Esophagus (tissue), 2 donors: ENCODE results near the gene TMEM209. TPM values are rescaled to one million over a fixed set of nuclear protein-coding genes. Genes with fewer than 3 reads are reported as not detected.
"Not testable (repeated sequence)": the region's sequence is repeated elsewhere in the genome, so short reads cannot be mapped to it uniquely, and the experiment has no call there.

ENCODE experiments used
- H3K27ac ChIP-seq, 2 donors: one replicate each; pipeline ENCODE4 v1.5.1; 2013; ENCODE audit warnings: low read depth in 2 of 2, mild to moderate bottlenecking in 2 of 2, inconsistent platforms in 1 of 2, low read length in 1 of 2, moderate library complexity in 1 of 2
- H3K27me3 ChIP-seq, 2 donors: one replicate each; pipeline ENCODE4 v1.6.1; 2013; ENCODE audit warnings: low read length in 2 of 2, control low read depth in 1 of 2, mild to moderate bottlenecking in 1 of 2; ENCODE audit not compliant: insufficient read depth in 2 of 2, control insufficient read depth in 1 of 2
- H3K36me3 ChIP-seq, 2 donors: one replicate each; pipeline ENCODE4 v1.6.1; 2013; ENCODE audit warnings: low read length in 1 of 2; ENCODE audit not compliant: control insufficient read depth in 2 of 2, insufficient read depth in 2 of 2
- H3K4me1 ChIP-seq, 2 donors: one replicate each; pipeline ENCODE4 v1.6.1; 2013; ENCODE audit warnings: low read length in 1 of 2; ENCODE audit not compliant: control insufficient read depth in 2 of 2, insufficient read depth in 2 of 2
- H3K4me3 ChIP-seq, 2 donors: one replicate each; pipeline ENCODE4 v1.5.1; 2013; ENCODE audit warnings: low read length in 2 of 2, mild to moderate bottlenecking in 2 of 2, low read depth in 1 of 2, moderate library complexity in 1 of 2
- H3K9me3 ChIP-seq, 2 donors: one replicate each; pipeline ENCODE4 v1.6.1; 2013; ENCODE audit warnings: mild to moderate bottlenecking in 2 of 2, low read depth in 1 of 2, low read length in 1 of 2, moderate library complexity in 1 of 2; ENCODE audit not compliant: control insufficient read depth in 2 of 2, insufficient read depth in 1 of 2
- WGBS, 2 donors: extraction: QIAGEN DNeasy Blood & Tissue Kit; methylation state at CpG; one replicate each; pipeline ENCODE4 v1.1.7; 2013; 5-methylcytosine and 5-hydroxymethylcytosine counted together
- polyA plus RNA-seq, 2 donors: library from polyadenylated mRNA; stranded (reverse); fragments of 200-250 nt; gene quantifications; one replicate each; pipeline ENCODE4 v1.2.3, GENCODE V29; 2013
- donor health status: healthy with polysubstance abuse.
- donor health status: Bipolar disorder and iron deficiency.

The TMEM209 gene
- polyA plus RNA-seq, 2 donors = 4.0 to 4.2 TPM

DNA sequence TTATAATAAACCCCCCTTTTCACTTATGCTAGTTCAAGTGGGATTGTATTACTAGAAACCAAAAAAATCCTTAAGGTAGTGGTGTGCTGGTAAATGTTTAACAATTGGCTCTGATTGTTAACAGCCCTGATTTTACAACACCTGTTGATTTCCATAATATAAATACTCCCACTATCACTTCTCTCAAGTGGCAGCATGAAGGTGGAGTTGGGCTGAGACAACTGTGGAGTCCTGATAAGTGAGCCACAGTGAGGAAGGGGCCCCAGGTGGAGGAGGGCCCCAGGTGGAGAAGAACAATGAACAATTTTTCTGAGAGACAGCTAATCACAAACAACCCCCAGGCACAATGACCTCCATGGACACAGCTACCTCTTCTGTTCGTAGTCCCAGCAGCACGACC, 28.9 kb upstream of the TMEM209 start:
- Histone ChIP-seq H3K9me3 (no peaks in the 10 kb centered on the region), H3K27me3 (no peaks in the 10 kb centered on the region), H3K4me1 (no peaks in the 10 kb centered on the region), H3K4me3 (no peak overlapping the region), H3K36me3 (no peaks in the 10 kb centered on the region), H3K27ac (no peak overlapping the region)
- 81 to 83% methylated on average over 2 of the region's 2 CpGs for WGBS, 2 donors

- Histone ChIP-seq H3K4me1 (no peaks in the 10 kb centered on the region), H3K4me3 (no peak overlapping the region), H3K27ac (no peak overlapping the region), H3K36me3 (no peaks in the 10 kb centered on the region), H3K9me3 (no peaks in the 10 kb centered on the region), H3K27me3 (no peaks in the 10 kb centered on the region)
- WGBS, 2 donors = 85 to 86% methylated on average over 2 of the region's 2 CpGs
Observed at GRCh38 chr7:130232209-130232608, 27.0 kb upstream of the TMEM209 start.

- no peaks in the 10 kb centered on the region for H3K9me3 ChIP-seq
- H3K4me1 ChIP-seq = no peaks in the 10 kb centered on the region
- no peak overlapping the region for H3K4me3 ChIP-seq
- no peak overlapping the region for H3K27ac ChIP-seq
- no peaks in the 10 kb centered on the region for H3K36me3 ChIP-seq
- 74 to 77% methylated on average over 6 of the region's 6 CpGs for WGBS, 2 donors
- no peaks in the 10 kb centered on the region for H3K27me3 ChIP-seq
Observed at GRCh38 chr7:130231792-130232191, 26.6 kb upstream of the TMEM209 start.

DNA sequence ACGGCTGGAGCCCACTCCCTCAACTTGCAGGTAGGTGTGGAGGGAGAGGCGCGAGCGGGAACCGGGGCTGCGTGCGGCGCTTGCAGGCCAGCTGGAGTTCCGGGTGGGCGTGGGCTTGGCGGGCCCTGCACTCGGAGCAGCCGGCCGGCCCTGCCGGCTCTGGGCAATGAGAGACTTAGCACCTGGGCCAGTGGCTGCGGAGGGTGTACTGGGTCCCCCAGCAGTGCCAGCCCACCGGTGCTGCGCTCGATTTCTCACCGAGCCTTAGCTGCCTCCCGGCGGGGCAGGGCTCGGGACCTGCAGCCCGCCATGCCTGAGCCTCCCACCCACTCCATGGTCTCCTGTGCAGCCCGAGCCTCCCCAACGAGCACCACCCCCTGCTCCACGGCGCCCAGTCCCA, 24.8 kb upstream of the TMEM209 start:
- not testable (repeated sequence) for H3K4me3 ChIP-seq, H3K36me3 ChIP-seq, H3K4me1 ChIP-seq, H3K27me3 ChIP-seq, H3K9me3 ChIP-seq, H3K27ac ChIP-seq
- 92 to 94% methylated on average over 27 to 28 of the region's 28 CpGs for WGBS, 2 donors

DNA sequence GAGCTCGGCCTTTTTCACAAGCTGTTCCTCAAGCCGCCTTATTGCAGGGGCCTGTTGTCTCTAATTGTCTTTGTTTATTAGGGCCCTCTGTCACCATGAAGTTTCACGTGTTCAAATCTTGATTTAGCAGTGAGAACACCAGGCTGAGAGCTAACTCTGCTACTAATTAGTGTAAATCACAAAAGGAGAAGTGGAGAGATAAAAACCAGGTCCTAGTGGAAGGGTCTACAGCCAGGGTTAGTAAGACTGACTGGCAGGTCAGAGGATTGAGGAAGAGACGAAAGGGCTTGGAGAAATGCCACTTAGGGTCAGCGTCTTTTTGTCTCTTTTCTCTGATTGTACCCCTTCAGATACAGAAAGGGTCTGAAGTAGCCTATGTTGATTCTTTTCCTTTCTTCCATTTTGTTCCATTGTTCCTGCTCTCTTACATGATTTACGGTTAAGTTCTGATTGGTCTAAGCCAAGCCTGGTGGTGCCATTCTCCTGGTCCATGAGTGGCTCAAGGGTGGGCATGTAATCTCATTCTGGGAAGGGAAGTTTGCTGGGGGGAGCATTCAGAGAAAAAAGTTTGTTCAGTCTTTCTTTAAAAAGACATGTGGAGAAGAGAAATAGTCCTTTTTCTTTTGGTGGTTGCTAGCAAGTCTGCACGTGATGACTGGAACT, 23.8 kb upstream of the TMEM209 start:
- no peak overlapping the region for H3K4me3 ChIP-seq
- 82 to 83% methylated on average over 7 of the region's 7 CpGs for WGBS, 2 donors
- no peaks in the 10 kb centered on the region for H3K9me3 ChIP-seq
- H3K27me3 ChIP-seq = no peaks in the 10 kb centered on the region
- H3K27ac ChIP-seq = no peak overlapping the region
- no peaks in the 10 kb centered on the region for H3K4me1 ChIP-seq
- no peaks in the 10 kb centered on the region for H3K36me3 ChIP-seq

- H3K4me1 ChIP-seq = no peaks in the 10 kb centered on the region
- WGBS, 2 donors = 58 to 67% methylated on average over 1 of the region's 1 CpG
- H3K27ac ChIP-seq = no peak overlapping the region
- no peaks in the 10 kb centered on the region for H3K36me3 ChIP-seq
- H3K27me3 ChIP-seq = no peaks in the 10 kb centered on the region
- H3K4me3 ChIP-seq = no peak overlapping the region
- no peaks in the 10 kb centered on the region for H3K9me3 ChIP-seq
Observed at GRCh38 chr7:130227883-130228575, 22.8 kb upstream of the TMEM209 start.

- H3K27ac ChIP-seq = no peak overlapping the region
- 91 to 96% methylated on average over 1 of the region's 1 CpG for WGBS, 2 donors
Observed at GRCh38 chr7:130226333-130226732, 21.1 kb upstream of the TMEM209 start.

DNA sequence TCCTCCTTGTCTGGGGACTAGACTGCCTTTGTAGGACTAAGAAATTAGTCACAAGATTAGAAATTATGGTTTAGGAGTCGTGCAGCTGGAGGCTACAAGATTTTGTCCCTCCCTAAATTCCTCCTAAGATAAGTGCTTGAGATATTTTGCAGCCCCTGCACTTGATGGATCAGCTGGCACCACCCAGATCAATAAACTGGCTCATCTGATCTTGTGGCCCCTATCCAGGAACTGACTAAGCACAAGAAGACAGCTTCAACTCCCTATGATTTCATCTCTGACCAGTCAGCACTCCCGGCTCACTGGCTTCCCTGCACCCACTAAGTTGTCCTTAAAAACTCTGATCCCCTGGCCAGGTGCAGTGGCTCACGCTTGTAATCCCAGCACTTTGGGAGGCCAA, 19.7 kb upstream of the TMEM209 start:
- H3K27ac ChIP-seq, H3K27me3 ChIP-seq, H3K9me3 ChIP-seq, H3K4me1 ChIP-seq, H3K36me3 ChIP-seq, H3K4me3 ChIP-seq: not testable (repeated sequence)
- WGBS, 2 donors = 62 to 64% methylated on average over 3 of the region's 3 CpGs

More at GRCh38 chr7:130226333-130226732, 21.1 kb upstream of the TMEM209 start:
- no peaks in the 10 kb centered on the region for H3K36me3 ChIP-seq
- no peaks in the 10 kb centered on the region for H3K9me3 ChIP-seq
- H3K4me1 ChIP-seq = no peaks in the 10 kb centered on the region
- H3K4me3 ChIP-seq = no peak overlapping the region
- no peaks in the 10 kb centered on the region for H3K27me3 ChIP-seq

- Histone ChIP-seq H3K4me1 (no peaks in the 10 kb centered on the region), H3K27ac (no peak overlapping the region), H3K4me3 (no peak overlapping the region), H3K9me3 (no peaks in the 10 kb centered on the region), H3K36me3 (no peaks in the 10 kb centered on the region), H3K27me3 (no peaks in the 10 kb centered on the region)
- WGBS, 2 donors = 91 to 92% methylated on average over 5 of the region's 5 CpGs
Observed at GRCh38 chr7:130224210-130224609, 19.0 kb upstream of the TMEM209 start.

GRCh38 chr7:130223646-130224045, 18.4 kb upstream of the TMEM209 start:
- no peaks in the 10 kb centered on the region for H3K27me3 ChIP-seq

More at GRCh38 chr7:130223646-130224045, 18.4 kb upstream of the TMEM209 start:
- no peaks in the 10 kb centered on the region for H3K9me3 ChIP-seq
- H3K36me3 ChIP-seq = no peaks in the 10 kb centered on the region
- WGBS, 2 donors = 33 to 72% methylated on average over 1 of the region's 1 CpG
- no peak overlapping the region for H3K27ac ChIP-seq
- no peaks in the 10 kb centered on the region for H3K4me1 ChIP-seq
- no peak overlapping the region for H3K4me3 ChIP-seq
